Esophagus squamous epithelium (tissue), 4 donors: Measurements from ENCODE around the gene CTNNAL1.

Experiments used
- POLR2A ChIP-seq, 4 donors: fragments of 450-650 bp; IDR thresholded peaks; one replicate each; pipeline ENCODE4 v1.6.1; 2017; ENCODE audit warnings: antibody characterized with exemption in 4 of 4, mild to moderate bottlenecking in 4 of 4, moderate library complexity in 3 of 4
- TF ChIP-seq, protein P1 (sequence below), 6 experiments: fragments of 450-650 bp in 4 of 6; fragments of 200-600 bp in 2 of 6; sonication (generic) in 2 of 6; IDR thresholded peaks; one replicate each; pipeline ENCODE4 v1.5.1; 2016 to 2019; ENCODE audit warnings: antibody characterized with exemption in 6 of 6, mild to moderate bottlenecking in 4 of 6, moderate library complexity in 4 of 6

DNA sequence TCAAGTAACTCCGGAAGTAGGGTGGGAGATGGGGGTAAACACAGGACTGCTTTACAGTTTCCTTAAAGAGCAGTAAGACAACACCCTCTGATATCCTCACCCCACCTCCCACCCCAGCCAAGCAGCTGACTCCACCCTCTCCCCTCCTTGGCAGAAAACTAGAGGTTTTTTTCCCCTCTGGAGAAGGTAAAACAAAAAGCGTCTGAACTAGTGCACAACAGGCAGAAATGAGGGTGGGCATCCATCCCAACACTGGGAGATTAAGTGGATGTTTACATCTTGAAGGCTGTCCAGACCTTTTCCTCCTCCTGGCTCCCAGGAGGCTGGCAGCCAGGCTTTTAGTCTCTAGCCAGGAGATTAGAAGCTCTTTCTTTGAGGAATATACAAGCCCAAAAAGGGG, 13.9 kb upstream of the CTNNAL1 start:
- TF ChIP-seq, protein P1, sequence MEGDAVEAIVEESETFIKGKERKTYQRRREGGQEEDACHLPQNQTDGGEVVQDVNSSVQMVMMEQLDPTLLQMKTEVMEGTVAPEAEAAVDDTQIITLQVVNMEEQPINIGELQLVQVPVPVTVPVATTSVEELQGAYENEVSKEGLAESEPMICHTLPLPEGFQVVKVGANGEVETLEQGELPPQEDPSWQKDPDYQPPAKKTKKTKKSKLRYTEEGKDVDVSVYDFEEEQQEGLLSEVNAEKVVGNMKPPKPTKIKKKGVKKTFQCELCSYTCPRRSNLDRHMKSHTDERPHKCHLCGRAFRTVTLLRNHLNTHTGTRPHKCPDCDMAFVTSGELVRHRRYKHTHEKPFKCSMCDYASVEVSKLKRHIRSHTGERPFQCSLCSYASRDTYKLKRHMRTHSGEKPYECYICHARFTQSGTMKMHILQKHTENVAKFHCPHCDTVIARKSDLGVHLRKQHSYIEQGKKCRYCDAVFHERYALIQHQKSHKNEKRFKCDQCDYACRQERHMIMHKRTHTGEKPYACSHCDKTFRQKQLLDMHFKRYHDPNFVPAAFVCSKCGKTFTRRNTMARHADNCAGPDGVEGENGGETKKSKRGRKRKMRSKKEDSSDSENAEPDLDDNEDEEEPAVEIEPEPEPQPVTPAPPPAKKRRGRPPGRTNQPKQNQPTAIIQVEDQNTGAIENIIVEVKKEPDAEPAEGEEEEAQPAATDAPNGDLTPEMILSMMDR (IDR thresholded peaks at IDR 0.05), result no peak
- no peak for TF ChIP-seq POLR2A (IDR thresholded peaks at IDR 0.05)
